GM12873 (cell line): ENCODE data around the gene TNNC2.

Experiments used
- CTCF ChIP-seq: IDR thresholded peaks from 2 replicates; pipeline ENCODE4 v1.5.1; 2012; ENCODE audit warnings: low read depth, mild to moderate bottlenecking, moderate library complexity, low read length, control low read depth; ENCODE audit not compliant: insufficient read depth; ENCODE audit errors: missing control alignments

TNNC2 gene

GRCh38 chr20:45826381-45827019 lies 612 bp downstream of the TNNC2 start:
- TF ChIP-seq CTCF: no peak

DNA sequence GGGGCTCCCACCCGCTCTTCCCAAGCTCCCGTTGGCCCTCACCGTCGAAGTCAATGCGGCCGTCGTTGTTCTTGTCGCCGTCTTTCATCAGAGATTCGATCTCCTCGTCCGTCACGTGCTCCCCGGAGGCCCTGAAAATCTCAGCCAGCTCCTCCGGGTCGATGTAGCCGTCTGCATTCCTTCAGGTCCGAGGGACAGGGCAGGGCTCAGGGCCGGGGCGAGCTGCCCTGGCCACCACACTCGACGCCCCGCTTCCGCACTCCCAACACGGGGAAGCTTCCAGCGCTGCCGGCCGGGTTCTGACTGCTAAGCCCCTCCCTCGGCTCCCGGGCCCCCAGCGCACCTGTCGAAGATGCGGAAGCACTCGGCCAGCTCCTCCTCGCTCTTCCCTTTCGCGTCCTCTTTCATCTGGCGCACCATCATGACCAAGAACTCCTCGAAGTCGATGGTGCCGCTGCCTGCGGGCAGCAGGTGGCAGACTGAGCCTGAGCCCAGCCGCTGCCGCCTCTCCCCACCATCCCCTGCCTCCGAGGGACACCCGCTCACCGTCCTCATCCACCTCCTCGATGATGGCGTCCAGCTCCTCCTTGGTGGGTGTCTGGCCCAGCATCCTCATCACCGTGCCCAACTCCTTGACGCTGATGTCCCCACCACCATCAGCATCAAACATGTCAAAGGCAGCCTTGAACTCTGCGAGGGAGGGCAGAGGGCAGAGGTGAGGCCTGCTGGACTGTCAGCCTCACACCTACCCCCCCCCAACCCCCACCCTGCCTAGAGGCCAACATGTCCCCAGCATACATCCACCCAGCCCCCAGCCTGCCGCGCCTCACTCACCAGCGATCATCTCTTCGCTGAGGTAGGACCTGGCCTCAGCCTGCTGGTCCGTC lies 2.9 kb downstream of the TNNC2 start:
- TF ChIP-seq CTCF: peak; percentile 63

DNA sequence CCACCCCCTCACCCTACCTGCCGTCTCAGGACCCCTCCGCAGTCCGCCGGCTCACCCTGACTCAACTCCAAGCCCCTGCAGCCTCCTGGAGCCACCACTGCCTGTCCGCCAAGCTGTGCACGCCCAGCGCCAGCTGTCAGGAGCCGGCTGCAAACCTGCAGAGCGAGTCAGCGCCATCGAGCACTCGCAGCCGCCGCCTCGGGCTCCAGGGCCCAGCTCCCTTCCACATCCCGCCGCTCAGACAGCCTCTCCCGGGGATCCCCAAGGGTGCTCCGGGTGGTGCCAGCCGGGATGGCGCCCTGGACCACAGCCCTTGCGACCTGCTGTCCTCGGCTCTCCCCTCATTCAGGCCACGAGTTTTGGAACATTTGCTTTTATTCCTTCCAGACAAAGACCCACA lies 4.3 kb downstream of the TNNC2 start:
- TF ChIP-seq CTCF: no peak

- no peak for TF ChIP-seq CTCF
Measured at GRCh38 chr20:45821947-45822346, 5.2 kb downstream of the TNNC2 start.

DNA sequence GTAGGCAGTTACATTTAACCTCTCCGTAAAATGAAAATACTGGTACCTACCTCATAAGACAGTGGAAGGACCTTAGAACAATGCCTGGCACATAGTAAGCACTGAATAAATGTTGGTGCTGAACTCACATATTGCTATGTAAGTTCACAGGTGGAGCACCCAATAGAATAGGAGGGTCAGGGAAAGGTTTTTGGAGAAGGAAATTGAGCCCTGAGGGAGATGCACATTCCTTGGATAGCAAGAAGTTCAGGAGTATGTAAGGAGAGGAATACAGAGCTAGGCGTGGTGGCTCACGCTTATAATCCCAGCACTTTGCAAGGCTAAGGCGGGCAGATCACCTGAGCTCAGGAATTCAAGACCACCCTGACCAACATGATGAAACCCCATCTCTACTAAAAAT lies 7.6 kb downstream of the TNNC2 start:
- no peak for TF ChIP-seq CTCF

DNA sequence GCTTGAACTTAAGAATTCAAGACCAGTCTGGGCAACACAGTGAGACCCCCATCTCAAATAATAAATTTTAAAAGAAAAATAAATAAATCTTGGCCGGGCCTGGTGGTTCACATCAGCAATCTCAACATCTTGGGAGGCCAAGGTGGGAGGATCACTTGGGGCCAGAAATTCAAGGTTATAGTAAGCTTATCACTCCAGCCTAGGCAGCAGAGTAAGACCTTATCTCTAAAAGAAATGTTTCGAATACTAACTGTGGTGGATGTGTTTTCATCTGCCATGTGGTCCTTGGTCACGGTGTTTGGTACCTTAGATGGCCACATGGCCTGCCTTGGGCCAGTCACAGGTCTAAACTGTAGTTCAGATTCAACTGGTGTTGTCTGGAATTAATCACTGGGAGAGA lies 8.9 kb downstream of the TNNC2 start:
- no peak for TF ChIP-seq CTCF

DNA sequence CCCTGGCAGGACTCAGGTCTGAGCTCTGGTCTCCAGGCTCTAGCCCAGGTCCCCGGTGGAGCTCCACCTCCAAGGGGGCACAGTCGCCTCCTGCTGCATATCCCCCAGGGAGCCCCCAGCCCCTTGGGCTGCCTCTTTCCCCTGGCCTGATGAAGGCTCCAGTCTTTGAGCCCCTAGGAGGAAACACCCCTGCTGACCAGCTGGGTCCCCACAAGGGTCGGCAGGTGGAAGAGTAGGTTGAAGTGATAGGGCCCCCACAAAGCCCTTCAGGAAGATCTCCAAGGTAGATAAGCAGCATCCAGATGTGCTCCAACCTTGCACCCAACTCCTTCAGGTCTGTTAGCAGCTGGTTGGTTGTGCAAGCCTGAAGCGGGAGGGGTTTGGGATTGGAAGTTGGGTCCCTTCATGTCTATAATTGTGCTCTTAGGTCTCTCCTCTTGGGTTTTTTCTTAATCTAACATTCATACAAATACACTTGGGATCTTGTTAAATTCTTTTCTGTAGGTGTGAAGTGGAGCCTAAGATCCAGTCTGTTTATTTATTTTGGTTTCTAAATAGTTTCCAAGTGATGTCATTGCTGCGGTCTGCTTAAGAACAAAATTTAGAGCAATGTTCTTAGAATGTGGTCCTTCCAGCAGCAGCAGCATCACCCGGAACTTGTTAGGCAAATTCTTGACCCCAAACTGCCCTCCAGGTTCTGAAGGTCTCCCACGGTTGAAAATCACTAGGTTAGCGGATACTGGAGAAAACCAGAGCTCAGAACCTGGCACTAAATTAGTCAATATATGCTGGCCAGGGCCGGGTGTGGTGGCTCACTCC lies 9.5 kb downstream of the TNNC2 start:
- no peak for TF ChIP-seq CTCF
